ENCODE results near the gene LMBRD1.
"Not testable (repeated sequence)": the region's sequence is repeated elsewhere in the genome, so short reads cannot be mapped to it uniquely, and the experiment has no call there.

Gene LMBRD1

DNA sequence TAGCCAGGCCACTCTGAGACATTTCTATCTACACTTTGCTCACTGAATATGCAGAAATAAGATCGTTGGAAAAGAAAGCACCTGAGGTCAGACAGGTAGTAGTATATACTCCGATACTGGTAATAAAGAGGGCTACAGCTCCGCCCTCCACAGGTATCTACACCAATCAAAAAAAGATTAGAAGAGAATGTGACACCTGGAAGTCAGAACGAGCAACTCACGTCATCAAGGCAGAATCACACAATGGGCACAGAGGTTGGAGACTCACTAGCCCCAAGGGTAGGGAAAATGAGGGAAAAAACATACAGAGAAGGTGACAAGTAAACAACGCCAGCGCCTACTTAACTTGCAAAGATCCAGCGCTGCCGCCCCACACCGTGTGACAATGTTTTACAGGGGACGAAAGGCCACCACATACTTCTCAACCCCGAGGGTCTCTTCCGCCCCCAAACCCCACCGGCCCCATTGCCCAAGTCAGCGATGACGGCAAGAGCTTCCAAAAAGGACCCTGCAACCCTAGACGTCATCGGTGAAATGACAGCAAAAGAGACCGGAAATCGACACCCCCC is 653 bp downstream of the LMBRD1 start:
- DNase-seq, result peak; percentile 3

DNA sequence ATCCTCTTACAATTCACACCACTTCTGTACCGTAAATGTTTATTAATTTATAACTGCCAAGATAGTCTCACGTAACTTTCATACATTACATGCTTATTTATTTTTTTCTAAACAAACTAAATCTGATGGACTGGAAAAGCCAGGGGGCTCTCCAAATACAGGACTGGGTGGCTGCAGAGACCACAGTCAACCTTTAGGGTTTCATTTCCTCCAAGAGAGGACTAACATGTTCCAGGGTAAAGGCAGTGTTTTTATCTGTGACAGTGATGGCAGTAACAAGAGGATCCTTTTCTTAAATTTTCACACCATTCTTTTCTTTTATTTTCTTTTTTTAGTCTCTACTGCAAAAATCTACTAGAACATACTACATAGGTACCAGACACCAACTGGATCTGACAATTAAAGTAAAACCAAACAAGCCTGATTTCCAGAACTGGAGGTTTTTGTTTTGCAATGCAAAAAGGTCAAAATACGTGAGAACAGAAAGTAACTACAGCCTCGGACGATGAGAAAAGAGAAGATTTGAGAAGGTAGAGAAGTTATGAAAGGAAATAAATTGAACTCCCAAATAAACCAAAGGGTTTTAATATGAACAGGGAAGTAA is 1.2 kb downstream of the LMBRD1 start:
- no peak for DNase-seq

DNA sequence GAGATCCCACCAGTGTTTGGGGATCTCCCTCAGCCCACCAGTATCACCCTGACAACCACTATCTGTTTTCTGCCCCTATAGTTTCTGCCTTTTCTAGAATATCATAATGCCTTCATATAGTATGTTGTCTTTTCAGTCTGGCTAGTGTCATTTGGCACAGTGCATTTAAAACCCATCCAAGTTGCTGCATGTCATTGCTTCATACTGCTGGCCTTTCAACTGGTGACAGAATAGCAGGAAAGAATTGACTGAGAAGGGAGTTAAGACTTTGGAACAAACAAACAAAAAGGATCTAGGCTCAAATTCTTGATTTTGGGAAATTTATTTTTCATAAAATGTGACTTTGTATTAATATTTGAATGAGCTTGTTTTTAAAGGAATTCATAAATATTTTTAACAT is 4.5 kb downstream of the LMBRD1 start:
- no peak for DNase-seq

DNA sequence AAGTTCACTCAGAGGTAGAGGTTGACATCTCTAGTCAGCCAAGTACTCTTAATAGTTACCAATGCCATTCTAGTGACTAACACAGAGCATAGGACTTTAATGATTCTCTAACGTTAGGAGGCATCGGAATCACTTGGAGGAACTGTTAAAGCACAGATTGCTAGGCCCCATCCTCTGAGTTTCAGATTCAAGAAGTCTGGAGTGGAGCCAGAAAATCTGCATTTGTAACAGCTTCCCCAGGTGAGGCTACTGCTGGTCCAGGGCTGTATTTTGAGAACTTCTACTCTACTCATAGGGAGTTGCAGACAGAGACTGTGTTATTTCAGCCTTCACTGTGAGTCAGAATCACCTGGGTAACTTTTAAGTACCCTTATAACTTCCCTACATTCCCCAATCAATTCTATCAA is 5.7 kb downstream of the LMBRD1 start:
- DNase-seq, result no peak

DNA sequence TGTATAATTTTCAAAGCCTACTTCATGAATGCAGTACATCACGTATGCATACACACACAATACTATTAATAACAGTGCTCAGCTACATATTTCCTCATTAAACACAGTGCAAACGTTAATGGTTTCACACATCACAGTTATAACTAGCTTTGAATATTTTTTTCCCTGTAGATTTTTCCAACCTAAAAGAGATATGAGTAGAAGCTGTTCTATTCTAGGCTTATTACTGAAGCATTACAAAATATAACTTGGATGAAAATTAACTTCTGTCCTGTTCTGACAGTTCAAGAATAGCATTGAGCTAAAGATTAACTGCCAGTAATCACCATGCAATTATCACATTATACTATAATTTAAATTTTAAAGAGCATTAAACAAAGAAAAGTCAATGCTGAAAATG is 6.2 kb downstream of the LMBRD1 start:
- no peak for DNase-seq

DNA sequence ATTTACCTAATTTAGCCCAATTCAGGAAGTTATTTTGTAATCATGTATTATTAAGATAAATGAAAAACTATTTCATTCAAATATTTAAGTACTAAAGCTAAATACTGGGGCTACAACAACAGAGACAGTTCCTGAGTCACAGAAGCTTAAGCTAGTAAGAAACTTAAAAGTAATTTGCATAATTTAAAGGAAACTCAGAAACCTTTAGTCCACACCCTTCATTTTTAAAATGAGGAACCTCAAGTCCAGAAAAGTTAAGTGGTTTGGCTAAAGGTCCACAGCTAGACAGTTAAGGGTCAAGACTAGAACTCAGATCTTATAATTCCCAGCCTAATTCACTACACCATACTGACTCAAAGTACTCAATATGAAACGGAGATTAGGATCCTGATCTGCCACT is 7.2 kb downstream of the LMBRD1 start:
- no peak for DNase-seq

DNA sequence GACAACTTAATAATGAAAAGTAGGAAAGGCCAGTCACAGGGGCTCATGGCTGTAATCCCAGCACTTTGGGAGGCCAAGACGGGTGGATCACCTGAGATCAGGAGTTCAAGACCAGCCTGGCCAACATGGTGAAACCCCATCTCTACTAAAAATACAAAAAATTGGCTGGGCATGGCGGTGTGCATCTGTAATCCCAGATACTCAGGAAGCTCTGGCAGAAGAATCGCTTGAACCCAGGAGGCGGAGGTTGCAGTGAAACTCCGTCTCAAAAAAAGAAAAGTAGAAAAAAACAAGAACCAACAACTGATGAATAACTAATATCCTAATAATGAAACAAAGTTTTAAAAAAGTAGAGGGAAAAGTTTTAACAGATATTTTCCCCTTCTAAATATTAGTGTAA is 9.4 kb downstream of the LMBRD1 start:
- DNase-seq, result not testable (repeated sequence)

DNA sequence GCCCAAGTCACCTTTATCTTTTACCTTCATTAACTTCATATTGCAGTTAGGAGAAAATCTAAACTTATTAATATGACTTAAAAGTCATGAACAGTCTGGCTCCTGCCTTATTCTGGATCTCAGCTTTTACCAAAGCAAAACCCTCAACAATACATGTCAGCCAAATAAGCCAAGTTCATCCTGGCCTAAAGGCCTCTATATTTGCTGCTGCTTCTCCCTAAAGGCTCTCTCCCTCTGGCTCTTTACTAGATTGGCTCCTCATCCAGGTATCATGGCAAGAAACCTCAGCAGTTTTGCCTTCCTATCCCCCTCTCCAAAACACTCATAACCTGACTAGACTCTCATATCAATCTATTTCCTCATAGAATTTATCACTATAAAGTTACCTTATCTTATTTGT is 11.1 kb downstream of the LMBRD1 start:
- no peak for DNase-seq

DNA sequence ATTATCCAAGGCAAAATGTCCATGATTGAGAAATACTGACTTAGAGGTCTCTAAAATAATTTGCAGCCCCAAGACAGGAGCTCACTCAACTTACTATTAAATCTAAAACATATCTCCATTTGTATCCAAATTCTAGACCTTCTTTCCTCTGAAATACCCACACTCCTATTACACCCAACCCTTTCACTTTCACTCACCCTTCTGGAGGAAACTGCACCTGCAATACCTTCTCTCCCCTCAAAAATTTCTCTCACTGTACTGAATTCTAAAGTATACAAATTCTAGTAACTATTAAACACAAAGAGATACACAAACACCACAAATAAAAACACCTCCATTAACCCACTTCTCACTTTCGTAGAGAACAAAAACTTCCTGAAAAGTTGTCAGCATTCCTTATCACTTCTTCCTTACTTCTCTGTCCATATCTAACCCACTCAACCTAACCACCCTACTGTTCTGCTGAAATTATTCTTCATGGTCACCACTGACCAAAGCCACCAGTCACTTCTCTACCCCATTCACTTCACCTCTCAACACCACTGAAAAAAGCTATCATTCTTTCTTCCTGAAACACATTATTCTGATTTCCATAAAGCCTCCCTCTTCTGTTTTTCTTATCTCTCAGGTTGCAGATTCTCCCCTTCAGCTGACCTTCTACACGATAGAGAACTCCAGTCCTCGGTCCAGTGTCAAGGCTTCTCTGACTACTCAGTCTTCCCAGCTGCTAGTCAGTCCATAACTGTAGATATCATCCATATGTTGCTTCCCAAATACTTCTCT is 12.0 kb downstream of the LMBRD1 start:
- no peak for DNase-seq

DNA sequence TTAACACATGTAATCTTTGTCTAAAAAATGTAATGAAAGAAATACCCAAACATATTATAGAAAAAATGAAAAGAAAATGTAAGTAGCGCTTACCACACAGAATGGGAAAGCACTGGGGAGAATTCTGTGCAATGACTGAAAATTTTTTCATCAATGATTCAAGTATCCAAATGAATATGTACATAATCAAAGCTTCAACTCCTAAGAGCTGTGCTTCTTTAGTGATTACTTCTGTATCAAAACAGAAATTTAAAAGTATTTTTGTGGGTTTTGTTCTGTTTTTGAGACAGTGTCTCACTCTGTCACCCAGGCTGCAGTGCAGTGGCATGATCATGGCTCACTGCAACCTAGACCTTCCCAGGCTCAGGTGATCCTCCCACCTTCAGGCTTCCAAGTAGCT is 13.7 kb downstream of the LMBRD1 start:
- DNase-seq, result no peak

DNA sequence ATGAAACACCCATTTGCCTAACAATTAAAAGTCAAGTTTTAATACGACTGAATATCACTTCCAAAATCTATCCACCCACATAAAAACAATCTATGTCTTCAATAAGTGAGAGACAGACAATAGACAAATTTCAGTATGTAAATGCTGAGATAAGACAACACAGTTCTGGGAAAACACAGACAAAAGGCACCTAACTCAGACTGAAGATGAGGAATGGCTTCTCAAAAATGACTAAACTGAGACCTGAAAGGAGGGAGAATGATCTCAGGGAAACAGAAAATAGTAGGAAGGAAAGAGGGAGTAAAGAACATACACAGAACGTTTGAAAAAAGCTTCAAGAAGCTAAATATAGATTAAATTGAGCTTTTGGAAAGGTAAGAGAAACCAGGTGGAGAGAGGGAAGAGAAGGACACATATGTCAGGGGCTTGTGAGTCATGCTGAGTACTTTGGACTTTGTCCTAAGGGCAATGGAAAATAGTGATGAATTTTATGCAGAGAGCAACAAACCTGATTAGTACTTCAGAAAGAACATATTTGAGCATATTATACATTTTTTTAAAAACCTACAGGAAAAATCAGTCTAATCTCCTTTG is 16.1 kb downstream of the LMBRD1 start:
- DNase-seq, result no peak

DNA sequence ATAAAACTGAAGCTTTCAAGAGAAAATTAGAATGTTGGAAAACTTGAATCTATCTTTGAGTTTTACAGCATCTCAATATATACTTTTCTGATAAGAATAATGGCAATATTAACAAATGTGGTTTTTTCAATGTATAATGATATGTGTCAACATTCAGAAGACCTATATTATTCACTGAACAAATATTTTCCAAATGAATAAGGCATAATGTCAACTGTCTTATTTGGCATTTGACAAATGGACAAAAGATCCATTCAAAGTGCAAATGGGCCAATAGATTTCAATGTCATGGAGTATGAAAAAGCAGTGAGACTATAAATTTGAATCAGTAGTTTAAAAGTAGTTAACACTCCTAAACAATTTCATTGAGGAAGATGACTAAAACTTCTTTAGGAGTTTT is 20.9 kb downstream of the LMBRD1 start:
- no peak for DNase-seq

DNA sequence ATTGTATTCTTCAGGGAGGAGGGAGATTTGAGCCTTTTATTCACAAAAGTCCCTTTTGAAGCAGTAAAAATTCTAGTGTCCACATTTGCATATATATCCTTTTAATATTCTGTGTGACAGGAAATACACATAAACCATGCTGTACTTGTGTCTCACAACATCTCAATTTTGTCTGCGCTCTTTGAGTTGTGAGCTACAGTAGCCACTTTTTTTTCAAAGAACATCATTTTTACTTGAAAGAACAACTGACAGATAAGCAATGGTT is 21.3 kb downstream of the LMBRD1 start:
- DNase-seq, result no peak

DNA sequence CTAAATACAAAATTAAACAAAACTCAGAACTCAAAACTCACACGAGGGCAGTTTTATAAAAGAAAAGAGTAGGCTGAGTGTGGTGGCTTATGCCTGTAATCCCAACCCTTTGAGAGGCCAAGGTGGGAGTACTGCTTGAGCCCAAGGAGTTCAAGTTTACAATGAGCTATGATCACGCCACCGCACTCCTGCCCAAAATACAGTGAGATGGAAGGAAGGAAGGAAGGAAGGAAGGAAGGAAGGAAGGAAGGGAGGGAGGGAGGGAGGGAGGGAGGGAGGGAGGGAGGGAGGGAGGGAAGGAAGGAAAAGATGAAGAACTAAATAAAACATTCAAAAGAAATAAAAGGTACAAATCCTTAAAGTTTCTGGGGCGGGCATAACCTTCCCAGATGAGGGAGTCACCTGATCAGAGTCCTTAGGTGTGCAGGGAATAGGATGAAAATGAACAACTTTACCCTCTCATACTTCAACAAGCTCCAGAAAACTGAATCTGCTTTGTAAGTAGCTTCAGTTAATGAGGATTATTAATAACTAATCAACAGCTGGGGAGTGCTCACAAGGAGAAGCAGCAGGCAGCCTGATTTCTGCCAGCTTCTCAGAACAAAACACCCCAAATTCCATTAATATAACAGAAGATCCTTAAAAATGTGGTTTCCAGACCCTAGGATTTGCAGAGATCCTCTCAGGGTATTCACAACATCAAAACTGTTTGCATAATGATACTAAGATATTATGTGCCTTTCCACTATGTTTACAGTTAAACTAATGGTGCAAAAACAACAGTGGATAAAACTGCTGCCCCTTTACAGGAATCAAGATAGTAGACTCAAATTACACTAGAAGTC is 21.8 kb downstream of the LMBRD1 start:
- DNase-seq, result no peak

DNA sequence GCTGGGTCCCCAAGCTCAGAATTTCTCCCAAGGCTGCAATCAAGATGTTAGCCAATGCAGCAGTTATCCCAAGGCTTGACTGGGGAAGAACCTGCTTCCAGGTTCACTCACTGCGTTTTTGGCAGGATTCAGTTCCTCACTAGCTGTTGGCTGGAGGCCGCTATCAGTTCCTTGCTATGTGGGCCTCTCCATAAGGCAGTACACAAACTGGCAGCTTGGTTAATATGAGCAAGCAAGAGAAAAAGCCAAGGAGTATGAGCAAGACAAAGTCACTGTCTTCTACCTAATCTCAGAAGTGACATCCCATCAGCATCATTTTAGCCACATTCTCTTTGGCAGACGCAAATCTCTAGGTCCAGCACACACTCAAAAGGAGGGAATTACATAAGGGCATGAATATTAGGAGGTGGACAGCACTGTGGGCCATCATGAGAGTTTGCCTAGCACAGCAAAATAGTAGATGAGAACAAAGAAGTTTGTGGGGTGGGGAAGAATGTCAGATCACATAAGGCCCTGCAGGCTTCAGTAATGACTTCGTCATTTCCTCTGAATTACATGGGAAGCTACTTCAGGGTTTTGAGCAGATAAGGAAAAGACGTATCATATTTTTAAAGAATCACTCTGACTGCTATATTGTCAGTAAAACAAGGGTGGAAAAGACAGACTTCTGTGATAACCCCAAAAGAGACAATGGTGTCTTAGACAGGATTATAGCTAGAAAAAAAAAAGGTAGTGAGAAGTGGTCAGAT is 25.5 kb downstream of the LMBRD1 start:
- DNase-seq, result no peak

DNA sequence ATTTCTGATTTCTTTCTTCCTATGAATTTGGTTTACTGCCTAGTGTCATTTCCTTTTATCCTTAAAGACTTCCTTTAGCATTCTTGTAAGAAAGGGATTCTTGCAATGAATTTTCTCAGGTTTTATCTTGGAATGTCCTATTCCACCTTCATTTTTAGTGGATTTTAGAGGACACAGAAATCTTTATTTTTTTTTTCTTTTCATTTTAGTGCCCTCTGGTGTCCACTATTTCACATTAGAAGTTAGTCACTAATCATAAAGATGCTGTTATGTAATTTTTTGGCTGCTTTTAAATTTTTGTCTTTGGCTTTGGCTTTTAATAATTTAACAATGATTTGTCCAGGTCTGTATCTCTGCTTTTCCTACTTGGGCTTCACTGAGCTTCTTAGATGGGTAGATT is 28.1 kb downstream of the LMBRD1 start:
- DNase-seq, result no peak

DNA sequence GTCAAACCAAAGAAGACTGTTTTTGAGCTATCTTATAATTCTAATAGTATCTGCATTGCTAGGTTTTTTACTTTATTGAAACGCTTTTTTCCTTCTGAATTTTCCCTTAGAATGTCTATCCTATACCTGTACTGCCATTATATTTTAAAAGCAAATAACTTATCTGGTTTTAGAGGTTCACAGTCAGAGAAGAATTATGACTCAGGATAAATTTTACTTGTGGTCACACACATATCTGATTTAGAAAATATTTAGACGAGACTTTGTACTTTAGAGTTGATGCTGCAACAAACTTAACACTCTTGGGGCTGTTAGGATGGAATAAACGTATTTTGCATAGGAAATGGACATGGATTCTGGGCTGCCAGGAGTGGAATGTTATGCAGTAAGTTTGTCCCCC is 33.0 kb downstream of the LMBRD1 start:
- DNase-seq, result no peak

DNA sequence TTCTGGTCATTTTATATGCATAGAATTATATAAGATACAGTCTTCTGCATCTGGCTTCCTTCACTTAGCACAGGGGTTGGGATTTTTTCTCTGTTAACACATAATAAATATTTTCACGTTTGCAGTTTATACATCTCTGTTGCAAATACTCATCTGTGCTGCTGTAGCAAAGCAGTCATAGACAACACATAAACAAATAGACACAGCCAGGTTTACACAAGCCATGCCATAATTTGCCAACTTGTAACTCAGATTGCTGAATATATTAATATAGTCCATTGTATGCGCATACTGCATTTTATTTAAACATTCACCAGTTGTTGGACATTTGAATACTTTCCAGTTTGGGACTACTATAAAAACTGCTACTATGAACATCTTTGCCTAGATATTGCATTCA is 35.0 kb downstream of the LMBRD1 start:
- DNase-seq, result no peak

DNA sequence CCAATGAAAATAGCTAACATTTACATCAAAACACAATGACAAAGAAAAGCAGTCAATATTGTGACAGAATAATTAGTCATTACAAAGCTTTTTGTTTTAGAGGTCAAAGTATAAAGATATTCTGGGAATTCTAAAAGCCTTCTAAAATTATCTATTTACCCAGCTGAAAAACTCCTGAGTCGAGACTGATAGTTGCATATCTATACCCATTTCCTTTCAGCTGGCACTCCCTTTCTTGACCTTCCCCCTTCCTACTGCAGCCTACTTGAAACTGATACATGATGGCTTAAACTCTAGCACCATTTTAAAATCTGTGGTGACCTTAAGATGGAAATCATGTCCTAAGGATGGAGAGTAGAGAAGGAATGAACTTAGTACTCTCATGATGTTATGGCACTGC is 38.6 kb downstream of the LMBRD1 start:
- no peak for DNase-seq

DNA sequence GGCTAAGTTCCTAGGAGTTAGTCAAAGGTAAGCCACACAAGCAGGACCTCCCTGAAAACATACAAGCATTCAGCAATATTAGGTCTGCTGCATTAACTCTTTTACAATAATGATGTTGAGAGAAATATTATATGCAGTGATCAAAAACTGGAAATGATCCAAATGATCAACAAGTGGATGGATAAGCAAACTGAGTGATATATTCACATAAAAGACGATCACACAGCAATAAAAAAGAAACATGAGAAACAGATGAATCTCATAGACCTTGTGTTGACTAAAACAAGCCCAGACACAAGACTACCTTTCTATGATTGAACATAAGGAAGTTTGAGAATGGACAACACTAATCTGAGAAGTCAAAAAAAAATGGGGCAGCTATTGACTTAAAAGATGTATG is 39.9 kb downstream of the LMBRD1 start:
- DNase-seq, result no peak

DNA sequence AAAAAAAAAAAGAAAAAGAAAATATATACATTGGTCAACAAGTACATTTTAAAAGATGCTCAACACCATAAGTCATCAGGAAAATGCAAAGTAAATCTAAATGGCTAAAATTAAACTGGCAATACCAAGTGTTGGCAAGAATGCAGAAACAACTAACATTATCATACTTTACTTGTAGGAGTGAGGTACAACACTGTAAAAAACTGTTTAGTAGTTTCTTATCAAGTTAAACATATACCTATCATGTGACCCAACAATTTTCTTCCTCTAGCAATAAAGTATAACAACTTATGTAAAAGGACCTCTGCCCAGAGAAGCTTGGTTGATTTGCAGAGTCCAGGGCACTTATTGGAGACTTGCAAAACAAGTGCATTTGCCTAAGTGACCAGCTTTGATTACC is 40.4 kb downstream of the LMBRD1 start:
- DNase-seq, result no peak

DNA sequence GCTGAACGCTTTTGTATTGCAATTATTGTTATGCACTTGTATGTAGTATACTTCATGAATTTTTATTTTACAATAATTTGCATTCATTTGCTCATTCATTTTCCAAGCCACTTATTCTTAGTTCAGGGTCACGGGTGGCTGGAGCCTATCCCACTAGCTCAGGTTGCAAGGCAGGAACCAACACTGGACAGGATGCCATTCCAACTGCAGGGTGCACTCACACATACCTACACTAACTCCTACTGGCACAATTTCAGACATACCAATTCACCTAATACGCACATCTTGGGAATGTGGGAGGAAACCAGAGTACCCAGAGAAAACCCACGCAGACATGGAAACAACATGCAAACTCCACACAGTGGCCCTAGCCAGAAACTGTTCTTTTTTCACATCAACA is 61.8 kb downstream of the LMBRD1 start:
- no peak for DNase-seq

DNA sequence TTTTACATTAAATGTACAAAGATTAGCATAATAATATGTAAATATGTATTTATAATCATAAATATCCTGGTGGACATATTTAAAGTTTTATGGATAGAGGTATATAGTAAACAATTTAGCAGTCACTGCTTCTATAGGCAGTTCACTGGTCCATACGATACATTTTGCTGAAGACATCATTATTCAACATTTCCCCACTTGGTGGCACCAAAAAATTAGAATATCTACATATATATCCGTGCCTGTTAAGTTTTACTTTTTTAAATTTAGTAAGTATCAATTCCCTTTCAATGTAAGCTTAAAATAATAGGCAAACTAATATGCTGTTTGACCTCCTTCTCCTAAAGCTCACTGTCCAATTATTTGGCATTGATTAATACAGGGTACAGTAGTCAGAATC is 64.2 kb downstream of the LMBRD1 start:
- DNase-seq, result no peak

Measured in NCI-H2107 (cell line).